Lower leg skin (tissue), 4 donors: Measurements from ENCODE around the gene PILRA. TPM values are rescaled to one million over a fixed set of nuclear protein-coding genes. Genes with fewer than 3 reads are reported as not detected.

ENCODE experiments used
- DNase-seq, 2 donors: peaks; one replicate each; pipeline ENCODE4 v3.0.0-alpha.2; 2019; ENCODE audit warnings: low spot score in 2 of 2
- H3K4me3 ChIP-seq: fragments of 200-600 bp; sonication (generic); 2 replicates; pipeline ENCODE4 v1.5.1; 2017; ENCODE audit warnings: mild to moderate bottlenecking, low read depth; ENCODE audit not compliant: poor library complexity, severe bottlenecking
- CTCF ChIP-seq, 3 donors: fragments of 450-650 bp; IDR thresholded peaks; one replicate each; pipeline ENCODE4 v1.5.1; 2016; ENCODE audit warnings: antibody characterized with exemption in 3 of 3, mild to moderate bottlenecking in 3 of 3, moderate library complexity in 2 of 3
- POLR2A ChIP-seq, 2 donors: fragments of 450-650 bp; IDR thresholded peaks; one replicate each; pipeline ENCODE4 v1.6.1; 2016 to 2017; ENCODE audit warnings: antibody characterized with exemption in 2 of 2, mild to moderate bottlenecking in 1 of 2, moderate library complexity in 1 of 2
- WGBS, 2 donors: methylation state at CpG; one replicate each; pipeline ENCODE4 v1.1.5; 2018; 5-methylcytosine and 5-hydroxymethylcytosine counted together
- intact Hi-C: fragments of 100-400 bp; cut with DNase I; formaldehyde crosslinking; loops from one replicate; pipeline ENCODE4 v1.15.0; 2023; ENCODE audit warnings: low total_unique reads
- total RNA-seq, 4 donors: library from RNA; depleted of rRNA; stranded (reverse); fragments of >200 nt; gene quantifications; one replicate each; pipeline ENCODE4 v1.1.0, GENCODE V29; 2016

The PILRA gene
- total RNA-seq, 4 donors from 2014 or later = 2.2 to 4.6 (median 3.4) TPM

GRCh38 chr7:100389437-100390088 lies 16.3 kb downstream of the PILRA start:
- WGBS, 2 donors = 67 to 75% methylated on average over 6 to 9 of the region's 9 CpGs
- DNase-seq = no peak
- H3K4me3 ChIP-seq = no peak overlapping the region

GRCh38 chr7:100390286-100391009 lies 17.2 kb downstream of the PILRA start:
- TF ChIP-seq CTCF (IDR thresholded peaks at IDR 0.05) = no peak
- TF ChIP-seq POLR2A (IDR thresholded peaks at IDR 0.05) = no peak
- intact Hi-C loops = no loop called here
- WGBS, 2 donors = 56 to 70% methylated on average over 3 of the region's 3 CpGs
- H3K4me3 ChIP-seq = no peak overlapping the region
- DNase-seq = no peak

More at GRCh38 chr7:100389437-100390088, 16.3 kb downstream of the PILRA start:
- intact Hi-C loops = no loop called here
- no peak for TF ChIP-seq CTCF (IDR thresholded peaks at IDR 0.05)
- no peak for TF ChIP-seq POLR2A (IDR thresholded peaks at IDR 0.05)

- 76 to 77% methylated on average over 4 of the region's 4 CpGs for WGBS, 2 donors
- no peak for TF ChIP-seq CTCF (IDR thresholded peaks at IDR 0.05)
- TF ChIP-seq POLR2A (IDR thresholded peaks at IDR 0.05) = no peak
- no peak overlapping the region for H3K4me3 ChIP-seq
- DNase-seq = no peak
- intact Hi-C loops = no loop called here
These were observed 20.1 kb downstream of the PILRA start for GRCh38 chr7:100393233-100393905.

GRCh38 chr7:100394077-100394476 lies 20.8 kb downstream of the PILRA start:
- TF ChIP-seq CTCF (IDR thresholded peaks at IDR 0.05) (no peak), POLR2A (IDR thresholded peaks at IDR 0.05) (no peak)
- H3K4me3 ChIP-seq = no peak overlapping the region
- intact Hi-C loops = no loop called here
- WGBS, 2 donors = 91 to 94% methylated on average over 2 of the region's 2 CpGs
- DNase-seq = no peak

- intact Hi-C loops = no loop called here
- no peak for DNase-seq
- WGBS, 2 donors = 73 to 78% methylated on average over 9 of the region's 9 CpGs
- TF ChIP-seq CTCF (IDR thresholded peaks at IDR 0.05) = no peak
- TF ChIP-seq POLR2A (IDR thresholded peaks at IDR 0.05) = no peak
- no peak overlapping the region for H3K4me3 ChIP-seq
These were observed 23.2 kb downstream of the PILRA start for GRCh38 chr7:100396421-100396982.
